Mammary epithelial cell (primary cell): Measurements from ENCODE around the gene HDHD2.

Experiments used
- CTCF ChIP-seq, 2 donors: IDR thresholded peaks in 1 of 2; conservative IDR thresholded peaks in 1 of 2; 2 replicates each; pipeline ENCODE4 v1.5.1; 2011 to 2012; ENCODE audit warnings: inconsistent platforms in 2 of 2, low read length in 2 of 2, mild to moderate bottlenecking in 2 of 2, control low read depth in 1 of 2, low read depth in 1 of 2; ENCODE audit not compliant: insufficient read depth in 1 of 2; ENCODE audit errors: extremely low read depth in 1 of 2
- EZH2 ChIP-seq: IDR thresholded peaks from 2 replicates; pipeline ENCODE4 v1.6.1; 2012; ENCODE audit warnings: low read length, inconsistent platforms, borderline replicate concordance

GRCh38 chr18:47113796-47114540 lies 36.3 kb downstream of the HDHD2 start:
- TF ChIP-seq CTCF (conservative IDR thresholded peaks at IDR 0.05 in 1 of 2, IDR thresholded peaks at IDR 0.05 in 1 of 2; ENCODE audit: extremely low read depth in 1 of 2, insufficient read depth in 1 of 2, low read depth in 1 of 2, low read length in 2 of 2) (no peak), EZH2 (no peak)
